Fibroblast of peridontal ligament (primary cell): Measurements from ENCODE around the gene CHRM2.
A peak's percentile ranks its signal among the peaks of the same experiment; 100 is the strongest.

Experiments used
- DNase-seq: peaks from one replicate; pipeline ENCODE4 v3.0.0-alpha.2; 2010; ENCODE audit errors: extremely low read depth

CHRM2 gene

DNA sequence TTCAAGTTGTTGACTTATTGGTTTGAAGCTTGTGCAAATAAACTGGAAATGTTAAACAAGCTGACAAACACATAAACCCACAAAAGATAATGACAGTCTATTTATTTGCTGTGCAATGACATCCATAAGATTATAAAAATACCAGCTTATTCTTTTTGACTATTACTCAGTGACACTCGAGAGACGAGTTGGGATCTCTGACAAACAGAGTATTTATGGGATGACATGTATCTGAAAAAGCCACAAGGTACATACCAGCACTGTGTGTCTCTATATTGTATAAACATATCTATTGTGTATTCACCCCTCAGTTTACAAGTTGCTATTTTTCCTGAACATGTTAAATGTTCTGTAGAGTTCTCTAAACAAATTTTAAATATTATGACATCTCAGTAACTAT lies 88.9 kb downstream of the CHRM2 start:
- no peak for DNase-seq

DNA sequence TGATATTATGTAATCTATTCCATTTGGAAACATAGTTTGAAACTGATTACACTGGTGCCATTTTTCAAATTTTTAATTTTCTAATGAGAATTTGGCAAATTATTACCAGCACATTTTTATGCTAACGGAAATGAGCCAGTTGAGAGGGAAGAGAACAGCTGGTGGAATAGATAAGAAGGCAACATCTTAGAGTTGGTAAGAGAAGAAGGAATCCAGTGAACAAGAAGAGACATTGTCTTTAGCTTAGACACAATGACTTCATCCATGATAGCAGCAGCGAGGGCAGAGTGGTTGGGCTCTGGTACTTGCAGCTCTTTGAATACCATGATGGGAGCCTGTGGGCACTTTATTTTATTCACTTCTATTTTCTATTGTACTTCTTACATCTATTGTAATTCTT lies 89.6 kb downstream of the CHRM2 start:
- DNase-seq: peak; percentile 22

DNA sequence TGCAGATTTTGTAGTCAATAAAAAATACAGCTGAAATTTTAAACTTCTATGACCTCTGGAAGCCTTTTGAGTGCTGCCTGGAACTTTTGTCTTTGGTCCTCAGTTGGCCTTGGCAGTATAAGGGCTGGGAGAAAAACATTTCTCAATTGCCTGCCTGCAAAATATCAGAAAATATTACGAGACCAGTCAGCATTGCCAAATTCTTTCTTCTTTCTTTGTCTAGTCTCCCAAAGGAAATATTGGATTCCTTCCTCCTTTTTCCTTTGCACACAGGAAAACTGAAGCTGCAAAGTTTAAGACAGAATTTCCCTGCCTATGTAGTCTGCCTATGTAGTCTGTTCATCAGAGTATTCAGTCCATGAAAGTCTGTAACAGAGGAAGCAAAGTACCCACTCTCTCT lies 95.9 kb downstream of the CHRM2 start:
- peak; percentile 44 for DNase-seq

DNA sequence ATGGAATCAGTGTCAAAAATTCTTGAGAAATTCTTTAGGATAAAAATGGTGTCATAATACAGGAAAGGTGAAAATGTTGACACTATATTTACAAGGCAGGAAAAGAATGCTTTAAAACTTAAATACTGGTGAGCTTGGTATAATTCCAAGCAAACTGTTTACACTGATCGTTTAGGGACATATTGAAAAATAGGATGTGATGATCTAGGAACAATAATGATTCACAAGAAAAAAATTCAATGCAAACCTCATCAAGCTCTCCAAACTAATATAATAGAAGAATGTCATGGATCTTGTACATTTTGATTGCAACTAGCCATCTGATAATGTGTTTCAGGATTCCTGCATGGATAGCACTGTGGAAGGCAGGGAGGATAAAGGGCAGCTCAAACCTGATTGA lies 98.4 kb downstream of the CHRM2 start:
- no peak for DNase-seq

DNA sequence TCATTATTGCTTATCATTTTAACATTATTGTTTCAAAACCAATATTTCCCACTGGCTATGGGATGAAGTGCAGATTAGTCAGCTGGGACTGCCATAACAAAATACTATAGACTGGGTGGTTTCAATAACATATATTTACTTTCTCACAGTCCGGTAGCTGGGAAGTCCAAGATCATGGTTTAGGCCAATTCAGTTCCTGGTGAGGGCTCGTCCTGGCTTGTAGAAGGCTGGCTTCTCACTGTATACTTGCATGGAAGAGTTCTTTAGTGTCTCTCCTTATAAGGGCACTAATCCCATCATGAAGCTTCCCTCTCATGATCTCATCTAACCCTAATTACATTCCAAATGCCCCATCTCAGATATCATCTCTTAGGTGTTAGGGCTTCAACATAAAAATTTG lies 101.3 kb downstream of the CHRM2 start:
- no peak for DNase-seq

DNA sequence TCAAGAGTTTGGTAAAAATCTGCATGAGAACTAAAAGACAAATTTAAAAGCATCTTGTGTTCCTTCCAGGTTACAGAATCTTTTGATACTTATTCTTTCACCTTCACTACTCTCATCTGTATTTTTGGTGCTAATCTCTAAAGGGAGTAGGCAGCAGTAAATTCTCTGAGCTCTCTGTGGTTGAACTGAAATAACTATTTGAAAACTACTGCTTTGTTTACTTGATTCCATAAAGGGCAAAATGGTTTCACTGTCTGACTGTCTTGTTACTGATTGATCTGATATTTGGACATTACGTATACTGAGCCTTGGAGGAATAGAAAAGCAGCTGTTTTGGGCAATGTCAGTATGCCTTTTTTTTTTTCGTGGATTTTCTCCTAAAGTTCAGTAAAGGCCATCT lies 103.3 kb downstream of the CHRM2 start:
- peak; percentile 12 for DNase-seq

DNA sequence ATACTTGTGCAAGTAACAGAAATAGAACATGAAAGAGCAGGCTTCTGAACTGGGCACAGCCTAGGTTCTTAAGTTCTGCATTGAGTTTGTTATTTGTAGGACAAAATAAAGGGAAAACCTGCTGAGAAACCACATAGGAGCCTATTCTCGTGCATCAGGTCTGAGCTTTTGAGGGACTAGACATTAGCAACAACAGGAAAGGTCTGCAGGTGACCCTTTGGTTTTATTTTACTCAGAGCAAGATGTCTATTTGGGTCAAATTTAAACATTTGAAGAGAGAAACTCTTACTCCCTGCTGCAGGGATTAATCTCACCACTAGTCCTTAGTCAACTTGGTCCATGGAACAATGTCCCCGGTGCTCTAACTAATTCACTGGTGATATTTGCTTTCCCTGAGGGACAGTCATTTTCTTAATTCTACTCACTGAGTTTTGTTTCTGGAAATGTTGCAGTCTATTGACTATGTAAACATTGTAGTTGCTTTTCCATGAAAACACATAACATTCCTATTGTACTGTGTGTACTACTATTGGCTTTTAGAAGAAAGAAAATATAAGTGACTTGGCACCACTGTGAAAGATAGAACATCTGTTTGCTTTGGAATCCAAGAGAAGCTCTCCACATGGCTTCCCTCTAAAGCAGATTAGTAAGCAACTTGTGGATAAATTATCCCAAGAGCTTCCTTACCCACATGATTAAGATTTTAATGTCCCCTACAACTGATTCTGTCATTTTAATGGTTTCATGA lies 108.2 kb downstream of the CHRM2 start:
- DNase-seq: peak; percentile 57

GRCh38 chr7:136993377-136993776 lies 124.9 kb downstream of the CHRM2 start:
- no peak for DNase-seq

DNA sequence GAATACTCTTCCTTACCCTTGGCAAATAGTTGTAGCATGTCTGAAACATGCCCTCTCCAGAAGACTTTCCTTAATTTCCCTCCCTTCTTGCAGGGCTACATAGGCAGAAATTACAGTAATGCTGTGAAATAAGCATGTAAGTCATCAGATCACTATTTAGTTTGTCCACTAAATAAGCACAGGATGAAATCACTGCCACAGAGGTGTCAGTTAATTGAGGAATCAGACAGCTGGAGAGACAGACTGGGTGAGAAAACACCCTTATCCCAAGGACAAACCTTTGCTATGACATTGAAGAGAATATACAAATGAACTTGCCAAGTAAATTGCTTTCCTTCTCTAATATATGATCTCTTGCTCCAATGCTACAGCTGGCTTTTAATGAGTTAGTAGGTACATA lies 129.3 kb downstream of the CHRM2 start:
- DNase-seq: peak; percentile 30

GRCh38 chr7:136998495-136998894 lies 130.0 kb downstream of the CHRM2 start:
- peak; percentile 48 for DNase-seq

DNA sequence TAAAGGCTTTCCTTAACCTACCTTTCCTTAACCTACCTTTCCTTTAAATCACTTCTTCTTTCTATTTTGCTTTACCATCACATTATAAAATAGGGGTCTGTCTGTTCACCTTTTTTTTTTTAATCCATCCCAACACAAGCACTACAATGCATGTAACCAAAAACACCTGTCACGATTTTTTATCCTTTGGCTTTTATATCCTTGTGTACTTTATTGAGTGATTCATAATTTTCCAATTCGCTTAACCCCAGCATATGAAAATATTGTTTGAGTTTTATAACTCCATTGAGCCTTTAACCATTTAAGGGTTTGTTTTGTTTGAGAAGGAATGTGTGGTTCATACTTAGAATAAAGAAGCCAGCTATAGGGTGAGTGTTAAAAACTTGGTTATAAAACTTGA lies 132.2 kb downstream of the CHRM2 start:
- no peak for DNase-seq

- DNase-seq: peak; percentile 8
Measured at GRCh38 chr7:137001041-137001440, 132.6 kb downstream of the CHRM2 start.

DNA sequence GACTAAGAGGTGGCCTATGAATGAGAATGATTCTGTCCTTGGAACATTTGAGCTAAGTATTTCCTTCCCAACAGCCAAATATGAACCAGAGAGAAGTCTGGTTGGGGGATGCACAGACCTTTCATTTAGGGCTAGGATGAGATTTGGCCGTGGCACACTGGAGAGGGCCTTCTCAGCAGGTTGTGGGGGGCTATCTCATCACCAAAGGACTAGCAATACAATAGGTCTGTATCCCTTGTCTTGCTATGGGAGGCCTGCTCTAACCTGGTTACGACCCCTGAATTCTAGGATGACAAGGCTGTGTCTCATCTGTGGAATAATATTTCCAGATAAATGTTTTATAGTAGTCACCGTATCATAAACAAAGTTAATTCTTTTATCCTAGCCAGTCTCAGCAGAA lies 133.0 kb downstream of the CHRM2 start:
- no peak for DNase-seq

GRCh38 chr7:137003086-137003485 lies 134.6 kb downstream of the CHRM2 start:
- DNase-seq: peak; percentile 64

DNA sequence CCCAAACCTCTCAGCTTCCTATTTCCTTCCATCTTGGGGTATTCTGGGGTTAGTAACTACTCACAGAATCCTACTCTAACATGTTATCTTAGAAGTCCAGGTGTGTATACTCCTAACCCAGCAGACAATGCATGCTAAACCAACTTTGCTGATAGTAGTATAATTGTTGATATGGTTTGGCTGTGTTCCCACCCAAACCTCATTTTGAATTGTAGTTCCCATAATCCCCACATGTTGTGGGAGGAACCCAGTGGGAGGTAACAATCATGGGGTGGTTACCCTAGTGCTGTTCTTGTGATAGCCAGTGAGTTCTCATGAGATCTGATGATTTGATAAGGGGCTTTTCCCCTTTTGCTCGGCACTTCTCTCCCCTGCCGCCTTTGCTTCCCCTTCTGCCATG lies 135.1 kb downstream of the CHRM2 start:
- peak; percentile 6 for DNase-seq

DNA sequence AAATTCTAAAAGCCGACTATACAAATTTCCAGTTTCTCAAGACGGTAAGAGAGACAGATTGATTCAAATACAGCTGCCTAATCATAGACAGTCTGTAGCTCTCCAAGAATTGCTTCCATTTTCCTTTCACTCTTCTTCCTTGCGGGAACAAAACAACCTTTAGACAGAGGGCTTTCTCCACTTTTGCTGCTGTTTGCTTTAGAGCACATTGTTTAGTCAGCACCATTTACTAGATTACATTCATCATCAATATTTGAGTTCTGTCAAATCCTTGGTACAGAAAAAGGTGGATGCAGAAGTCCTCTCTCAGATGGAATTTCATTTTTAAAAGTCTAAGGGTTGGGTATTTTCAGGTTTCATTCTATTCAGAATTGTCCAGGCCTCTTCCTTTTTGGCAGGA lies 137.4 kb downstream of the CHRM2 start:
- DNase-seq: no peak

GRCh38 chr7:137006293-137006692 lies 137.8 kb downstream of the CHRM2 start:
- peak; percentile 91 for DNase-seq

GRCh38 chr7:137007001-137007694 lies 138.7 kb downstream of the CHRM2 start:
- DNase-seq: peak; percentile 37

DNA sequence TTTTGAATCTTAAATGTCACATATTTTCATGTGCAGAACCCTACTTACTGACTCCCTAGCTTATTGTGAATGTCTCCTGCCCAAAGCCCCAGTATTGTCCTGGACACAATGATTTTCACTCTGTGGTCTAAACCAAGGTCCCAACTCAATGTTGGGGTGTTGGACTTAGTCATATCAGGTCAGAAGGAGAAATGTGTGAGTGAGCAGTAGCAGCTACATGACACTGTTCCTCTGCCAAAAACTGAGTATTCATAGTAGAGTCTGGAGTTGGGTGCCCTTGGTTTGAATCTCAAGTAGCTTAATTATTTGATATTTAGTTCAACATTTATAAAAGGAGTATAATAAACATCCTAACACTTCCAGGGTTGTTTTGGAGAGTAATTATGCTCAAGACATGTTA lies 141.0 kb downstream of the CHRM2 start:
- no peak for DNase-seq

GRCh38 chr7:137015015-137015414 lies 146.6 kb downstream of the CHRM2 start:
- DNase-seq: no peak

GRCh38 chr7:137017221-137017620 lies 148.8 kb downstream of the CHRM2 start:
- peak; percentile 18 for DNase-seq

DNA sequence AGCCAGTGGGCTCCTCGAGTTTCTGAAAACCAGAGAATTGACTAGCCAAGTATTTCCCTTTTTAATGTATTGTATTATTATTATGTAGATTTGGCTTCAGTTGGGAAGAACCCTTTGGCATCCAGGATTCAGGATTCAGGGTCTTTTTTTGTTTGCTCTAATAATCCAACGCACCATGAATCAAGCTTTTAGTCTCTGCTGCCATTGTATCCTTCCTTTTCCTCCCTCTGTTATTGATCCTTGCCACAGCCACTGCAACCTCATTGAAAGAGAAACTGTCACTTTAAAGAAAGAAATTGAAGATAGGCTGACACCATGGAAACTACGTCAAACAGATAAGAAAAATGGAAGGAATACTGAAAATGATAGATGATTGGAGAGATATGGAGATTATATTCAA lies 150.0 kb downstream of the CHRM2 start:
- no peak for DNase-seq

GRCh38 chr7:137020351-137020750 lies 151.9 kb downstream of the CHRM2 start:
- peak; percentile 54 for DNase-seq
